HepG2 (cell line): ENCODE results near the gene KIF22. TPM values are rescaled to one million over a fixed set of nuclear protein-coding genes. Genes with fewer than 3 reads are reported as not detected.

ENCODE experiments used
- AHR ChIP-seq: IDR thresholded peaks from 2 replicates; pipeline ENCODE4 v1.6.1; 2018; ENCODE audit warnings: missing genetic modification reagents, missing compliant biosample characterization
- E2F5 ChIP-seq: sonication (generic); formaldehyde crosslinking; conservative IDR thresholded peaks from 2 replicates; pipeline ENCODE4 v1.4.0; 2020; ENCODE audit warnings: missing genetic modification reagents
- ELF3 ChIP-seq: IDR thresholded peaks from 2 replicates; pipeline ENCODE4 v1.6.1; 2016; ENCODE audit warnings: missing genetic modification reagents, missing compliant biosample characterization
- ESRRA ChIP-seq: sonication (generic); formaldehyde crosslinking; IDR thresholded peaks from 2 replicates; pipeline ENCODE4 v1.5.1; 2020; ENCODE audit warnings: mild to moderate bottlenecking, low read depth, missing genetic modification reagents
- KLF13 ChIP-seq: sonication (generic); formaldehyde crosslinking; IDR thresholded peaks from 2 replicates; pipeline ENCODE4 v1.4.0; 2020; ENCODE audit warnings: mild to moderate bottlenecking, missing genetic modification reagents
- NR2F2 ChIP-seq: IDR thresholded peaks from 2 replicates; pipeline ENCODE4 v1.6.1; 2012; ENCODE audit warnings: low read depth, inconsistent platforms, borderline replicate concordance
- RFX3 ChIP-seq: IDR thresholded peaks from 2 replicates; pipeline ENCODE4 v1.6.1; 2016; ENCODE audit warnings: missing biosample characterization, missing genetic modification reagents
- RFXANK ChIP-seq: IDR thresholded peaks from 2 replicates; pipeline ENCODE4 v1.6.1; 2016
- SOX6 ChIP-seq, 2 experiments: fragments of 450-650 bp in 1 of 2; sonication (generic) in 1 of 2; formaldehyde crosslinking in 1 of 2; IDR thresholded peaks; 2 replicates each; pipeline versions ENCODE4 v1.4.0 to v1.6.1; 2017 to 2020; ENCODE audit warnings: antibody characterized with exemption in 1 of 2, mild to moderate bottlenecking in 1 of 2, missing genetic modification reagents in 1 of 2
- ZFP91 ChIP-seq: sonication (generic); formaldehyde crosslinking; IDR thresholded peaks from 2 replicates; pipeline ENCODE4 v1.9.0; 2022; ENCODE audit warnings: missing genetic modification reagents, mild to moderate bottlenecking, borderline replicate concordance
- ZNF263 ChIP-seq: sonication (generic); formaldehyde crosslinking; IDR thresholded peaks from 2 replicates; pipeline ENCODE4 v1.4.0; 2020; ENCODE audit warnings: missing genetic modification reagents
- ZNF282 ChIP-seq: fragments of 450-650 bp; IDR thresholded peaks from 2 replicates; pipeline ENCODE4 v1.6.1; 2018; ENCODE audit not compliant: partially characterized antibody
- ZNF318 ChIP-seq: sonication (generic); formaldehyde crosslinking; IDR thresholded peaks from 2 replicates; pipeline ENCODE4 v1.4.0; 2020; ENCODE audit warnings: mild to moderate bottlenecking, missing genetic modification reagents
- ZNF34 ChIP-seq: sonication (generic); formaldehyde crosslinking; IDR thresholded peaks from 2 replicates; pipeline ENCODE4 v1.4.0; 2020; ENCODE audit warnings: mild to moderate bottlenecking, missing genetic modification reagents, borderline replicate concordance
- ZNF549 ChIP-seq: sonication (generic); formaldehyde crosslinking; IDR thresholded peaks from 2 replicates; pipeline ENCODE4 v1.5.0; 2020; ENCODE audit warnings: missing genetic modification reagents
- ZNF576 ChIP-seq: sonication (generic); formaldehyde crosslinking; IDR thresholded peaks from 2 replicates; pipeline ENCODE4 v1.4.0; 2020; ENCODE audit warnings: mild to moderate bottlenecking, missing genetic modification reagents
- ZNF740 ChIP-seq: sonication (generic); formaldehyde crosslinking; IDR thresholded peaks from 2 replicates; pipeline ENCODE4 v1.4.0; 2020; ENCODE audit warnings: missing genetic modification reagents
- ZNF749 ChIP-seq: sonication (generic); formaldehyde crosslinking; IDR thresholded peaks from 2 replicates; pipeline ENCODE4 v1.8.0; 2022; ENCODE audit warnings: mild to moderate bottlenecking, missing genetic modification reagents, moderate library complexity, borderline replicate concordance
- polyA plus RNA-seq, 8 experiments: library from polyadenylated mRNA; depleted of rRNA in 3 of 8; stranded (reverse) in 7 of 8; unstranded in 1 of 8; fragments of >200 nt; fragmentation: Illumina TruSeq in 4 of 8; extraction: Trizol in 4 of 8; gene quantifications; 2 replicates each; pipeline versions ENCODE4 v1.2.1 to v1.2.3, GENCODE V29; 2011 to 2016; ENCODE audit warnings: low read depth in 4 of 8, missing spikeins in 1 of 8, mixed read lengths in 1 of 8; ENCODE audit not compliant: insufficient read depth in 1 of 8
- total RNA-seq, 5 experiments: library from RNA; depleted of rRNA; stranded (reverse); fragments of >200 nt; fragmentation: Illumina TruSeq; extraction: Trizol; gene quantifications; 2 replicates each; pipeline ENCODE4 v1.2.3, GENCODE V29; 2016; ENCODE audit warnings: low read depth in 1 of 5

Gene KIF22
- total and polyA plus RNA-seq, 2 of the 13 experiments (the other 11 are each of a cell fraction or from before 2014, with no cell fraction given), result 95.8 to 118 TPM

- TF ChIP-seq ZNF318 (CRISPR knock-in tag) (no peak), SOX6 (IDR thresholded peaks at IDR 0.05) (no peak), SOX6 (CRISPR knock-in tag; IDR thresholded peaks at IDR 0.05) (peak; percentile 38; the same call in 1 of the 2 replicates), RFXANK (no peak), ELF3 (CRISPR knock-in tag) (0 out of 2 replicates have a peak, but pooled peaks have one; percentile 9), ZNF740 (CRISPR knock-in tag) (no peak), ZNF749 (CRISPR knock-in tag) (no peak), ZFP91 (CRISPR knock-in tag) (no peak), RFX3 (CRISPR knock-in tag) (peak; percentile 67), ZNF282 (no peak), AHR (CRISPR knock-in tag) (no peak), ZNF549 (CRISPR knock-in tag) (no peak), ESRRA (CRISPR knock-in tag) (no peak), E2F5 (CRISPR knock-in tag) (0 out of 2 replicates have a peak, but pooled peaks have one; percentile 16), ZNF576 (CRISPR knock-in tag) (0 out of 2 replicates have a peak, but pooled peaks have one; percentile 72), KLF13 (CRISPR knock-in tag) (no peak), ZNF263 (CRISPR knock-in tag) (0 out of 2 replicates have a peak, but pooled peaks have one; percentile 23), NR2F2 (no peak), ZNF34 (CRISPR knock-in tag) (no peak)
Observed at GRCh38 chr16:29811896-29812665, 21.5 kb downstream of the KIF22 start, which contains the start of gene PRRT2 (continued).
